ENCODE data around the gene NLN.

- no peak for TF ChIP-seq EZH2 (IDR thresholded peaks at IDR 0.05; ENCODE audit: insufficient read depth, poor library complexity, severe bottlenecking)
- no peak for TF ChIP-seq EZH2phosphoT487 (IDR thresholded peaks at IDR 0.05; ENCODE audit: insufficient read depth, low read depth)
Observed at GRCh38 chr5:65835191-65835590, 113.2 kb downstream of the NLN start.

All from GM23248 (cell line).